GM18861 (cell line): ENCODE data around the gene VPS33B.

Experiments used
- ATAC-seq: cut with Tn5 transposase; IDR thresholded peaks from one replicate; pipeline ENCODE4 v1.9.1; 2021; ENCODE audit not compliant: unreplicated experiment

The VPS33B gene

DNA sequence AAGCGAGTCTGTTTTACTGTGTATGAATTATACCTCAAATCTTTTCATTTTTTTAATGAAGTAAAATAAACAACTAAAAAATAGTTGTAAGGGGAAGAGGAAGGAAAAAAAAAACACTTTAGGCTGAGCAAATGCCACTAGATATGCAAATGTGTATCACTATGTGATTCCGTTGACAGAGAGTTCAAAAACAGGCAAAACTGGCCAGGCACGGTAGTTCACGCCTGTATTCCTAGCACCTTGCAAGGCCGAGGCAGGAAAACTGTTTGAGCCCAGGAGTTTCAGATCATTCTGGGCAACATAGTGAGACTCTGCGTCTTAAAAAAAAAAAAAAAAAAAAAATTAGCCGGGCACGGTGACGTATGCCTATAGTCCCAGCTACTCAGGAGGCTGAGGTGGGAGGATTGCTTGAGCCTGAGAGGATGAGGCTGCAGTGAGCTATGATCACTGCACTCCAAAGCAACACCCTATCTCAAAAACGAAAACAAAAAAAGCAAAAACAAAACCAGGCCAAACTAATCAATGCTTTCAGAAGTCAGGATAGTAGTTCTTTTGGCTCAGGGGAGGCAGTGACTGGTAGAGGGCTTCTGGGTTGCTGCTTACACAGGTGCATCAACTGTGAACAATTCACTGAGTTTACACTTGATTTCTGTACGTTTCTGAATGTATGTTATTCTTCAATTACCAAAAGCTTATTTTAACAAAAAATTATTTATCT lies 35.4 kb downstream of the VPS33B start:
- peak; percentile 42 for ATAC-seq

GRCh38 chr15:90982135-90982534 lies 40.3 kb downstream of the VPS33B start:
- ATAC-seq = peak; percentile 29

DNA sequence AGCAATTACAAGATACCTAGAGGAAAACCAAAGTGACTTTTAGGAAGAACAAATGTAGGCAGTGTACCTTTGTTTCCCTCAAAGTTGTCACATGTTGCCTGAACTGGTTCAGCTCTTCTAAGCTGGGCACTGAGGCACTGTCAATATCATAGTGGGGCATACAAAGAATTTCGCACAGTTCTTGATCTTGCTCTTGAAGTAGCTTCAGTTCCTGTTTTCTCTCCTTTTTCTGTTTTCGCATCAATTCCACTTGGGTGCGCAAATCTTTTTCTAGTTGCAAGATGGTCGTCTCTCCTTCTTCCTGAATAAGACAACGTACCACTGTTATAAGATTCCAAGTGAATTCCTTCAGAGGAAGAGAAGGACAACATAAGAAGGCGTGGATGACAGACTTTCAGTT lies 40.7 kb downstream of the VPS33B start:
- ATAC-seq = peak; percentile 67

GRCh38 chr15:90979582-90979981 lies 42.8 kb downstream of the VPS33B start:
- no peak for ATAC-seq

GRCh38 chr15:90974216-90974615 lies 48.2 kb downstream of the VPS33B start:
- ATAC-seq = no peak

DNA sequence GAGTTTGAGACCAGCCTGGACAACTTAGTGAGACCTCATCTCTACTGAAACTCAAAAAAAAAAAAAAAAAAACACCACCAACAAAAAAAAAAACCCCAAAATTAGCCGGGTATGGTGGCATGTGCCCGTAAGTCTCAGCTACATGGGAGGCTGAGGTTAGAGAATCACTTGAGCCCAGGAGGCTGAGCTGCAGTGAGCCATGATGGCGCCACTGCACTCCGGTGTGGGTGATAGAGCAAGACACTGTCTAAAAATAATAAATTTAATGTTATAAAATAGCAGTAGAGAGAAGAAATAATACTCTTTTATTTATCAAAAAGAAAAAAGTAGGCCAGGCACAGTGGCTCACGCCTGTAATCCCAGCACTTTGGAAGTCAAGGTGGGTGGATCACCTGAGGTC lies 50.3 kb downstream of the VPS33B start:
- no peak for ATAC-seq

GRCh38 chr15:90970274-90970673 lies 52.1 kb downstream of the VPS33B start:
- ATAC-seq = no peak

- no peak for ATAC-seq
These were observed 54.0 kb downstream of the VPS33B start for GRCh38 chr15:90968434-90968833.

GRCh38 chr15:90967206-90967605 lies 55.2 kb downstream of the VPS33B start:
- ATAC-seq = no peak

- no peak for ATAC-seq
These were observed 56.1 kb downstream of the VPS33B start for GRCh38 chr15:90966262-90966661.

- no peak for ATAC-seq
These were observed 60.4 kb downstream of the VPS33B start for GRCh38 chr15:90962021-90962420.

GRCh38 chr15:90960298-90961091 lies 61.9 kb downstream of the VPS33B start:
- ATAC-seq = no peak

DNA sequence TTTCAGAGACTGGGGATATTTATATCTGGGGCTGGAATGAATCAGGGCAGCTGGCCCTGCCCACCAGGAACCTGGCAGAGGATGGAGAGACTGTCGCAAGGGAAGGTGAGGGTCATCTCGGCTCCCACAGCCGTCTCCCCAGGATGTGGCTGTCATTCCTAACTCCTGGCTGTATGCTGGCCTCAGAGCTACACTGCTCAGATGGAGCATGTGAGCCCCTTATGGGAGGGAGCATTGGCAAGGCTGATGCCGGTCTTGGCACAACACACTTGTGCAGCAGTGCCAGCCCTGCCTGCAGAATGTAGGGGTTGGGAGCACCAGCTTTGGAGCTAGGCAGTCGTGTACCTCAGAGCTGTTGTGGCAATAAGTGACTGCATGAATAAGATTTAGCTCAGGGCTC lies 62.5 kb downstream of the VPS33B start:
- no peak for ATAC-seq

DNA sequence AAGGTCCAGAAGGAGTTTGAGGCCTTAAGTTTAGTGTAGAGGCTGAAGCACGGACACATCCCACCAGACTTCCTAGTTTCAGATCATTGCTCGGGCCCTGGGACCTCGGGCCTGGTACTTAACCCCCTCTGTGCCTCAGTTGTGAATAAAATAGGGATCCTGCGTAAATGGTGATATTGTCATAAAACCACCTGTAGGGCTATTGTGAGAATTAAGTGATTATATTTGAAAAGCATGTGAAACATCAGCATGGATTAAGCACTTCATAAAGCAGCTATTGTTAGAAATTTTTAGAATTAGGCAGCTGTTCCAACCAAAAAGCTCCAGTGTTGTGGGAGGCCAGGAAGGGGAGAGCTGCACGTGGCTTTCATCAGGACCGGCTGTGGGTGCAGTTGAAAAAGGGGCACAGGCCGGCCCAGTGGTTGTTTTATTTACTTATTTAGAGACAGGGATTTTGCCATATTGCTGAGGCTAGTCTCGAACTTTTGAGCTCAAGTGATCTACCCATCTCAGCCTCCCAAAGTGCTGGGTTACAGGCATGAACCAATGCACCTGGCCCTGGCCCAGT lies 63.3 kb downstream of the VPS33B start:
- no peak for ATAC-seq

- no peak for ATAC-seq
These were observed 64.6 kb downstream of the VPS33B start for GRCh38 chr15:90957791-90958190.

DNA sequence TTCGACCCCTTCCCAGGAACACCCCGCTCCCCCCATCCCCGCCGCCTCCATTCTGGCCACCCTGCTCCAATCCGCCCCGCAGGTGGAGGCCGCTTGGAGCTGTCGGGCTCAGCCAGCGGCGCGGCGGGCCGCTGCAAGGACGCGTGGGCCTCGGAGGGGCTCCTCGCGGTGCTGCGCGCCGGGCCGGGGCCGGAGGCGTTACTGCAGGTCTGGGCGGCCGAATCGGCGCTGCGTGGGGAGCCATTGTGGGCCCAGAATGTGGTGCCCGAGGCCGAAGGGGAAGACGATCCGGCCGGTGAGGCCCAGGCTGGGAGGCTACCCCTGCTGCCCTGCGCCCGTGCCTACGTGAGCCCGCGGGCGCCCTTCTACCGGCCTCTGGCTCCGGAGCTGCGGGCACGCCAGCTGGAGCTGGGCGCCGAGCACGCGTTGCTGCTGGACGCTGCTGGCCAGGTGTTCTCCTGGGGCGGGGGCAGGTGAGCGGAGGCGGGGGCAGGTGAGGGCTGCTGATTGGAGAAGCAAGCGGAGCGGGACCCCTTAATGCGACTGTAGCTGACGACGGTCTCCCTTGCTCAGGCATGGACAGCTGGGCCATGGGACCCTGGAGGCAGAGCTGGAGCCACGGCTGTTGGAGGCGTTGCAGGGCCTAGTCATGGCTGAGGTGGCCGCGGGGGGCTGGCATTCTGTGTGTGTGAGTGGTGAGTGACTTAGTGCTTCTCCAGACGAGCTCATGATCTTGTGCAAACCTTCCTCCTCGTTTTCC lies 65.2 kb downstream of the VPS33B start:
- ATAC-seq = no peak

- no peak for ATAC-seq
These were observed 65.9 kb downstream of the VPS33B start for GRCh38 chr15:90956274-90957030.

GRCh38 chr15:90955624-90956273 lies 66.6 kb downstream of the VPS33B start:
- no peak for ATAC-seq

DNA sequence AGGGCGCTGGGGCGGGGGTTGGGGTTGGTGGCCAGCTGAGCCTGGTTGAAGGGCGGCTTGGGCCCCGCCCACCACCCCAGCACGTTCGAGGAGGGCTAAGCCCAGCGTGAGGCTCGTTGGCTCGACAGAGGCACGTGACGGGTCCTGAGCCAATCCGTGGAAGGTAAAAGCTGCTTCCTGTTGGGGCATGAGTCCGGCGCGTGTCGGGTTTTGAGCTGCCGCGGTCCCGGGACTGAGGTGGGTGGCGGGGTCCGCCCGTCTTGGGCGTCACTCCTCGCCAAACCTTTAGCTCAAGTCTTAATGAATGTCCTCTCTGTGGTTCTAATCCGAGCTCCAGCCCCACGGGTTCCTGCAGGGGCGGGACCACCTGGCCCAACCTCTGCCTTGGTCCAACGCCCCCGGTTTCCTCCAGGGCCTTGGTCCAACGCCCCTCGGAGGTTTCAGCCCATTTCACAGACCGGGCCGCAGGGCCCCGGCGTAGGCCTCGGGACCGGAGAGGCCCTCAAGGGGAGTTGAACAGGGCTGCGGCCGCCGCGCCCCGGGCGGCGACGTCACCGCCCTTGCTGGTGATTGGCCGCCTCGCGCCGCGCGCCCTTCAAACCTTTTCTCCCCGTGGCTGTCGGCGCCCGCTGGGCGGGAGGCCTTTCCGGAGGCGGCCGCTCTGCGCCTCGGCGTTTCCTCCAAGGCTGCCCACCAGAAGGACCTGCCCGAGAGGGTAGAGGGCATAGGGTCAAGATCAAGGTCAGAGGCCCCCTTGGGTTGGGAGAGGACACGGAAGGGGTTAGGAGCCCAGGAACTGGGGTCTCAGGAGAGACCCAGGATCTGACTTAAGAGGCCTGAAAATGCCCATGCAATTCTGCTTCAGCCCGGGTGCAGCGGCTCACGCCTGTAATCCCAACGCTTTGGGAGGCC lies 67.4 kb downstream of the VPS33B start, which contains the start of gene RCCD1:
Gene RCCD1, plus strand, starts transcription at position 173 of the 912 bp plus-strand sequence. CDS start 1,851 bp downstream, outside the sequence.
- peak; percentile 87 for ATAC-seq
